T-helper 1 cell (primary cell): ENCODE results near the gene HIVEP3.

Source experiments
- DNase-seq, 5 donors: peaks; one replicate each; pipeline ENCODE4 v3.0.0-alpha.2; 2012 to 2020

The HIVEP3 gene

GRCh38 chr1:41681331-41682098 lies 237.2 kb downstream of the HIVEP3 start:
- no peak for DNase-seq

GRCh38 chr1:41679994-41680393 lies 238.7 kb downstream of the HIVEP3 start:
- DNase-seq = no peak

- no peak for DNase-seq
Measured at GRCh38 chr1:41679531-41679930, 239.2 kb downstream of the HIVEP3 start.

- DNase-seq = peak in 1 of 5 donors; percentile 54
Measured at GRCh38 chr1:41678111-41678878, 240.4 kb downstream of the HIVEP3 start.

GRCh38 chr1:41677620-41678019 lies 241.1 kb downstream of the HIVEP3 start:
- DNase-seq = no peak

GRCh38 chr1:41675401-41675800 lies 243.3 kb downstream of the HIVEP3 start:
- DNase-seq = no peak

- no peak for DNase-seq
Measured at GRCh38 chr1:41674522-41674921, 244.2 kb downstream of the HIVEP3 start.

GRCh38 chr1:41673806-41674205 lies 244.9 kb downstream of the HIVEP3 start:
- DNase-seq = peak in 2 of 5 donors; percentile 16 to 65

GRCh38 chr1:41673378-41673777 lies 245.3 kb downstream of the HIVEP3 start:
- peak in 3 of 5 donors; percentile 21 to 80 (median 30) for DNase-seq

- no peak for DNase-seq
Measured at GRCh38 chr1:41672641-41673361, 245.9 kb downstream of the HIVEP3 start.

GRCh38 chr1:41672173-41672572 lies 246.5 kb downstream of the HIVEP3 start:
- DNase-seq = no peak

GRCh38 chr1:41671116-41671755 lies 247.5 kb downstream of the HIVEP3 start:
- no peak for DNase-seq

GRCh38 chr1:41670217-41670957 lies 248.3 kb downstream of the HIVEP3 start:
- DNase-seq = no peak

- DNase-seq = no peak
Measured at GRCh38 chr1:41668967-41669366, 249.8 kb downstream of the HIVEP3 start.

- no peak for DNase-seq
Measured at GRCh38 chr1:41668054-41668660, 250.6 kb downstream of the HIVEP3 start.

GRCh38 chr1:41666981-41667631 lies 251.6 kb downstream of the HIVEP3 start:
- DNase-seq = peak; percentile 19 to 84 (median 39)

GRCh38 chr1:41665962-41666917 lies 252.5 kb downstream of the HIVEP3 start:
- no peak for DNase-seq

GRCh38 chr1:41664861-41665640 lies 253.7 kb downstream of the HIVEP3 start:
- no peak for DNase-seq
